Measurements from ENCODE around the gene FRMD4A. TPM values are rescaled to one million over a fixed set of nuclear protein-coding genes. Genes with fewer than 3 reads are reported as not detected.
A peak's percentile ranks its signal among the peaks of the same experiment; 100 is the strongest.
"Not testable (repeated sequence)": the region's sequence is repeated elsewhere in the genome, so short reads cannot be mapped to it uniquely, and the experiment has no call there.

Gene FRMD4A
- total RNA-seq, 2 donors from 2014 or later = 0.35 to 0.50 TPM

- H3K27me3 Mint-ChIP-seq (ENCODE audit: low read depth) = peaks cover 21% of the 10 kb centered on the region
- H3K9me3 Mint-ChIP-seq = no peaks in the 10 kb centered on the region
- no peaks in the 10 kb centered on the region for H3K4me1 Mint-ChIP-seq (ENCODE audit: low read depth)
- DNase-seq = peak in 1 of 2 donors; percentile 13
- H3K27ac Mint-ChIP-seq = no peak overlapping the region
- no peak overlapping the region for H3K4me3 Mint-ChIP-seq
- no peak for ATAC-seq (replicated peaks in 1 of 2)
- no peaks in the 10 kb centered on the region for H3K36me3 Mint-ChIP-seq (ENCODE audit: insufficient read depth in 2 of 2)
Observed at GRCh38 chr10:14200698-14201544, 129.8 kb downstream of the FRMD4A start.

GRCh38 chr10:14199098-14199497 lies 131.6 kb downstream of the FRMD4A start:
- not testable (repeated sequence) for ATAC-seq (replicated peaks in 1 of 2); H3K9me3 Mint-ChIP-seq; H3K27ac Mint-ChIP-seq; H3K4me3 Mint-ChIP-seq; H3K4me1 Mint-ChIP-seq (ENCODE audit: low read depth); H3K36me3 Mint-ChIP-seq (ENCODE audit: insufficient read depth in 2 of 2); DNase-seq
- peaks cover 28% of the 10 kb centered on the region for H3K27me3 Mint-ChIP-seq (ENCODE audit: low read depth)

GRCh38 chr10:14198078-14198477 lies 132.6 kb downstream of the FRMD4A start:
- peaks cover 21% of the 10 kb centered on the region for H3K27me3 Mint-ChIP-seq (ENCODE audit: low read depth)
- no peak overlapping the region for H3K4me3 Mint-ChIP-seq
- DNase-seq (no peak), ATAC-seq (replicated peaks in 1 of 2) (no peak)
- H3K4me1 Mint-ChIP-seq (ENCODE audit: low read depth) = no peaks in the 10 kb centered on the region
- H3K36me3 Mint-ChIP-seq (ENCODE audit: insufficient read depth in 2 of 2) = no peaks in the 10 kb centered on the region
- H3K9me3 Mint-ChIP-seq = no peaks in the 10 kb centered on the region
- H3K27ac Mint-ChIP-seq = no peak overlapping the region

- Mint-ChIP-seq H3K27ac (no peak overlapping the region), H3K9me3 (no peaks in the 10 kb centered on the region), H3K4me3 (no peak overlapping the region), H3K36me3 (ENCODE audit: insufficient read depth in 2 of 2) (no peaks in the 10 kb centered on the region), H3K27me3 (ENCODE audit: low read depth) (peaks cover 17% of the 10 kb centered on the region), H3K4me1 (ENCODE audit: low read depth) (no peaks in the 10 kb centered on the region)
- no peak for ATAC-seq (replicated peaks in 1 of 2)
- no peak for DNase-seq
Observed at GRCh38 chr10:14196113-14196512, 134.6 kb downstream of the FRMD4A start.

GRCh38 chr10:14195433-14195832 lies 135.3 kb downstream of the FRMD4A start:
- DNase-seq (no peak), ATAC-seq (replicated peaks in 1 of 2) (no peak)
- Mint-ChIP-seq H3K27me3 (ENCODE audit: low read depth) (peaks cover 11% of the 10 kb centered on the region), H3K4me3 (no peak overlapping the region), H3K4me1 (ENCODE audit: low read depth) (no peaks in the 10 kb centered on the region), H3K9me3 (no peaks in the 10 kb centered on the region), H3K36me3 (ENCODE audit: insufficient read depth in 2 of 2) (no peaks in the 10 kb centered on the region), H3K27ac (no peak overlapping the region)

GRCh38 chr10:14192746-14193145 lies 138.0 kb downstream of the FRMD4A start:
- ATAC-seq (replicated peaks in 1 of 2) = no peak
- no peaks in the 10 kb centered on the region for H3K9me3 Mint-ChIP-seq
- H3K27me3 Mint-ChIP-seq (ENCODE audit: low read depth) = peaks cover 23% of the 10 kb centered on the region
- no peak overlapping the region for H3K4me3 Mint-ChIP-seq
- no peak overlapping the region for H3K27ac Mint-ChIP-seq
- no peaks in the 10 kb centered on the region for H3K36me3 Mint-ChIP-seq (ENCODE audit: insufficient read depth in 2 of 2)
- H3K4me1 Mint-ChIP-seq (ENCODE audit: low read depth) = no peaks in the 10 kb centered on the region
- DNase-seq = no peak

- Mint-ChIP-seq H3K4me1 (ENCODE audit: low read depth) (peaks cover under 1% of the 10 kb centered on the region), H3K27ac (no peak overlapping the region), H3K36me3 (ENCODE audit: insufficient read depth in 2 of 2) (no peaks in the 10 kb centered on the region), H3K4me3 (no peak overlapping the region), H3K9me3 (no peaks in the 10 kb centered on the region), H3K27me3 (ENCODE audit: low read depth) (peaks cover 28% of the 10 kb centered on the region)
- ATAC-seq (replicated peaks in 1 of 2) (no peak), DNase-seq (no peak)
Observed at GRCh38 chr10:14191871-14192270, 138.9 kb downstream of the FRMD4A start.

GRCh38 chr10:14191407-14191806 lies 139.3 kb downstream of the FRMD4A start:
- H3K27me3 Mint-ChIP-seq (ENCODE audit: low read depth) = peaks cover 33% of the 10 kb centered on the region

GRCh38 chr10:14190702-14191101 lies 140.0 kb downstream of the FRMD4A start:
- Mint-ChIP-seq H3K9me3 (no peaks in the 10 kb centered on the region), H3K27ac (no peak overlapping the region), H3K4me1 (ENCODE audit: low read depth) (peaks cover 12% of the 10 kb centered on the region), H3K36me3 (ENCODE audit: insufficient read depth in 2 of 2) (no peaks in the 10 kb centered on the region), H3K27me3 (ENCODE audit: low read depth) (peaks cover 28% of the 10 kb centered on the region), H3K4me3 (no peak overlapping the region)
- ATAC-seq (replicated peaks in 1 of 2) = no peak
- DNase-seq = no peak

More at GRCh38 chr10:14191407-14191806, 139.3 kb downstream of the FRMD4A start:
- Mint-ChIP-seq H3K4me1 (ENCODE audit: low read depth) (peaks cover 5% of the 10 kb centered on the region), H3K4me3 (no peak overlapping the region), H3K36me3 (ENCODE audit: insufficient read depth in 2 of 2) (no peaks in the 10 kb centered on the region), H3K27ac (no peak overlapping the region), H3K9me3 (no peaks in the 10 kb centered on the region)
- DNase-seq (no peak), ATAC-seq (replicated peaks in 1 of 2) (no peak)

GRCh38 chr10:14186245-14186644 lies 144.5 kb downstream of the FRMD4A start:
- peaks cover 35% of the 10 kb centered on the region for H3K4me1 Mint-ChIP-seq (ENCODE audit: low read depth)
- peaks cover 46% of the 10 kb centered on the region for H3K27me3 Mint-ChIP-seq (ENCODE audit: low read depth)
- DNase-seq (peak in 1 of 2 donors; percentile 30), ATAC-seq (replicated peaks in 1 of 2) (peak; percentile 20 to 22)
- H3K4me3 Mint-ChIP-seq = peak overlapping the region in 1 of 2 donors; percentile 2
- H3K36me3 Mint-ChIP-seq (ENCODE audit: insufficient read depth in 2 of 2) = no peaks in the 10 kb centered on the region
- H3K27ac Mint-ChIP-seq = no peak overlapping the region
- H3K9me3 Mint-ChIP-seq = no peaks in the 10 kb centered on the region

GRCh38 chr10:14185316-14186045 lies 145.2 kb downstream of the FRMD4A start:
- peak; percentile 87 to 89 for ATAC-seq (replicated peaks in 1 of 2)
- peak overlapping the region; percentile 59 to 88 for H3K4me3 Mint-ChIP-seq
- H3K9me3 Mint-ChIP-seq = no peaks in the 10 kb centered on the region
- H3K27ac Mint-ChIP-seq = peak overlapping the region; percentile 100
- DNase-seq = peak; percentile 70 to 78
- peaks cover 54% of the 10 kb centered on the region for H3K27me3 Mint-ChIP-seq (ENCODE audit: low read depth)
- H3K4me1 Mint-ChIP-seq (ENCODE audit: low read depth) = peaks cover 35% of the 10 kb centered on the region
- H3K36me3 Mint-ChIP-seq (ENCODE audit: insufficient read depth in 2 of 2) = no peaks in the 10 kb centered on the region

- H3K4me3 Mint-ChIP-seq = peak overlapping the region; percentile 59 to 88
- peaks cover 60% of the 10 kb centered on the region for H3K27me3 Mint-ChIP-seq (ENCODE audit: low read depth)
- peak; percentile 57 to 64 for DNase-seq
- no peaks in the 10 kb centered on the region for H3K9me3 Mint-ChIP-seq
- H3K27ac Mint-ChIP-seq = peak overlapping the region; percentile 100
- ATAC-seq (replicated peaks in 1 of 2) = peak; percentile 36 to 41
- H3K4me1 Mint-ChIP-seq (ENCODE audit: low read depth) = peaks cover 35% of the 10 kb centered on the region
- H3K36me3 Mint-ChIP-seq (ENCODE audit: insufficient read depth in 2 of 2) = no peaks in the 10 kb centered on the region
Observed at GRCh38 chr10:14184841-14185315, 145.8 kb downstream of the FRMD4A start.

GRCh38 chr10:14182781-14183180 lies 147.9 kb downstream of the FRMD4A start:
- Mint-ChIP-seq H3K9me3 (no peaks in the 10 kb centered on the region), H3K27me3 (ENCODE audit: low read depth) (peaks cover 57% of the 10 kb centered on the region), H3K4me1 (ENCODE audit: low read depth) (peaks cover 35% of the 10 kb centered on the region)

More at GRCh38 chr10:14182781-14183180, 147.9 kb downstream of the FRMD4A start:
- no peak overlapping the region for H3K27ac Mint-ChIP-seq
- no peak overlapping the region for H3K4me3 Mint-ChIP-seq
- no peak for ATAC-seq (replicated peaks in 1 of 2)
- H3K36me3 Mint-ChIP-seq (ENCODE audit: insufficient read depth in 2 of 2) = no peaks in the 10 kb centered on the region
- no peak for DNase-seq
